ENCODE results near the gene COG5.
A peak's percentile ranks its signal among the peaks of the same experiment; 100 is the strongest.

Gene COG5

GRCh38 chr7:107505362-107505761 lies 58.4 kb downstream of the COG5 start:
- no peak for DNase-seq

DNA sequence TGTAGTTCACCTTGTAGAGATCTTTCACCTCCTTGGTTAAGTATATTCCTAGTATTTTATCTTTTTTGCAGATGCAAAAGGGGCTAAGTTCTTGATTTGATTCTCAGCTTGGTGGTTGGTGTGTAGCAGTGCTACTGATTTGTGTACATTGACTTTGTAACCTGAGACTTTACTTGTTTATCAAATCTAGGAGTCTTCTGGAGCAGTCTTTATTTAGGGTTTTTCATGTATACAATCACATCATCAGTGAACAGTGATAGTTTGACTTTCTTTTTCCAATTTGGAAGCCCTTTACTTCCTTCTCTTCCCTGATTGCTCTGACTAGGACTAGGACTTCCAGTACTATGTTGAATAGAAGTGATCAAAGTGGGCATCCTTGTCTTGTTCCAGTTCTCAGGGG lies 60.0 kb downstream of the COG5 start:
- no peak for DNase-seq

DNA sequence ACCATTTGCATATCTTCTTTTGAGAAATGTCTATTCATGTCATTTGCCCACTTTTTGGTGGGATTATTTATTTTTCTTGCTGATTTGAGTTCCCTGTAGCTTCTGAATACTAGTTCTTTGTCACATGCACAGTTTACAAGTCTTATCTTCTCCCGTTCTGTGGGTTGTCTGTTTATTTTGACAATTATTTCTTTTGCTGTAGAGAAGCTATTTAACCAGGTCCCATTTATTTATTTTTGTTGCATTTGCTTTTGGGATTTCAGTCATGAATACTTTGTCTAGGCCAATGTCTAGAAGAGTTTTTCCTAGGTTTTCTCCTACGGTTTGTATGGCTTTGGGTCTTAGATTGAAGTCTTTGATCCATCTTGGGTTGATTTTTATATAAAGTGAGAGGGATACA lies 60.9 kb downstream of the COG5 start:
- DNase-seq: no peak

DNA sequence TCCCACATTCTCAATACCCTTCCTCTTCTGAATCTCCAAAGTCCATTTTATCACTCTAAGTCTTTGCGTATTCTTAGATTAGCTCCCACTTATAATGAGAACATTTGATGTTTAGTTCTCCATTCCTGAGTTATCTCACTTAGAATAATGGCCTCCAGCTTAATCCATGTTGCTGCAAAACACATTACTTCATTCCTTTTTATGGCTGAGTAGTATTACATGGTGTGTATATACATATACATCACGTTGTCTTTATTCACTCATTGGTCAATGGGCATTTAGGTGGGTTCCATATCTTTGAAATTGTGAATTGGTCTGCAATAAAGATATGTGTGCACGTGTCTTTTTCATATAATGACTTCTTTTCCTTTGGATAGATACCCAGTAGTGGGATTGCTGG lies 61.6 kb downstream of the COG5 start:
- DNase-seq: no peak

- peak; percentile 25 for DNase-seq
Measured at GRCh38 chr7:107501593-107501992, 62.1 kb downstream of the COG5 start.

GRCh38 chr7:107499731-107500130 lies 64.0 kb downstream of the COG5 start:
- DNase-seq: no peak

- no peak for DNase-seq
Measured at GRCh38 chr7:107495516-107495915, 68.2 kb downstream of the COG5 start.

DNA sequence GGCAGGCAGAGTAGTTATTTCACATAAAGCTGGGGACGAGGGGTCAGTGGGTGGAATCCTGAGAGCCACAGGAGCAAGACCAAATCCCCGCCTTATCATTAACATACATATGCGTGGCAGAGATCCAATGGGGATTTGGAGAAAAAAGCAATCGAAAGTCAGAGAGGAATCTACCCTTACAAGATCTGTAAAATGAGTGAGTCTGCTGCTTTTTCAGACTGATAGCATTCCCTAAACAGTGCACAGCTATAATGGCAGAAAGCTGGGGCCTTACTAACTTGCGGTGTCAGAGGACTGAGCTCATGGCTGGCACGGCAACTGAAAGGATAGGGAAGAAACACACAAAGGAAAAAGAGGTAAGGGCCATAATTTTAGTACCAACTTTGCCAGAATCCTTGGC lies 68.8 kb downstream of the COG5 start:
- no peak for DNase-seq

GRCh38 chr7:107494315-107494751 lies 69.4 kb downstream of the COG5 start:
- DNase-seq: no peak

DNA sequence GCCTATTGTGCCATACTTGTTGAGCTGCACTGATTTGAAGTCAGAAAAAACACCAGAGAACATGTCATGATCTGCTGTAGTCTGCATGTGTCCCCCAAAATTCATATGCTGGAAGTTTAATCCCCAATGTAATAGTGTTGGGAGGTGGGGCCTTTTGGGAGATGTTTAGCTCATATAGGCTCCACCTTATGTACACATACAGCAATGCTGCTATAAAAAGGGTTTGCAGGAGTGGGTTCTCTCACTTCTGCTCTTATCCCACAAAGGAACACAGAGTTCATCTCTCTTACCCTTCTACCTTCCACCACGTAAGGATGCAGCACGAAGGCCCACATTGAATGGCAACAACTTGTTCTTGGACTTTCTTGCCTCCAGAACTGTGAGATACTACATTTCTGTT lies 70.8 kb downstream of the COG5 start:
- no peak for DNase-seq

DNA sequence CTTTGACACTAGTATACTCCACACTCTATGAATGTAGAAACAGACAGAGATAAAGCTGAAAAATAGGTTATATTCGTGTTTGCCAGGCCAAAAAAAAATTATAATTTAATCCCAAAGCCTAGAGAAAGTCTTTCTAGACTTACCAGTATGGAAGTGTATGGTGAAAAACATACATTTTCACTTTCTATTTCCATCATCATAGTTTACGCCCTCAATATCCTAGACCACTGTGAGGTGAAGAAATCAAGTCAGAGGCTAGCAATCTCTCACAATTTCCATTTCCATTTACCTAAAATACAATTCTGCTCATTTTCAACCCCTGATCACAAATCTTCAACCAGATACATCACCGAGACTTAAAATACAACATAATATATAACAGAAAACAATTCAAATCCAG lies 77.7 kb downstream of the COG5 start:
- DNase-seq: no peak

DNA sequence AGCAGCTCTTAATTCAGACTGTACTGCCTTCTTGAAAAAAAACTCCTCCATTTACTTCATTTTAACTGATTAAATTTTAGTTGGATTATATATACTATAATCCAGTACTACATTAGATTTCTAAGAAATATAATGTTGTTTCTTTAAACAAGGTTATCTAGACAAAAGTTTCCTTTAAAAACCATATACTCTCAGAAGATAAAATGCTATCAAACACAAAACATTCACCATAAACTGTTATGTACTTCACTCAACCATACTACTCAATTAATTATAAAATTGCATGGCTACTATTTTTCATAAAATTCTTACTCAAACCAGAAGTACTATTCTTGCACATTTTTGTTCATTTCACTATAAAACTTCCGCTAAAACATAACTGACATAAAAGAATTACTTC lies 81.1 kb downstream of the COG5 start:
- no peak for DNase-seq

GRCh38 chr7:107480932-107481331 lies 82.8 kb downstream of the COG5 start:
- no peak for DNase-seq

- DNase-seq: no peak
Measured at GRCh38 chr7:107479303-107479702, 84.4 kb downstream of the COG5 start.

- DNase-seq: no peak
Measured at GRCh38 chr7:107474104-107474521, 89.6 kb downstream of the COG5 start.

DNA sequence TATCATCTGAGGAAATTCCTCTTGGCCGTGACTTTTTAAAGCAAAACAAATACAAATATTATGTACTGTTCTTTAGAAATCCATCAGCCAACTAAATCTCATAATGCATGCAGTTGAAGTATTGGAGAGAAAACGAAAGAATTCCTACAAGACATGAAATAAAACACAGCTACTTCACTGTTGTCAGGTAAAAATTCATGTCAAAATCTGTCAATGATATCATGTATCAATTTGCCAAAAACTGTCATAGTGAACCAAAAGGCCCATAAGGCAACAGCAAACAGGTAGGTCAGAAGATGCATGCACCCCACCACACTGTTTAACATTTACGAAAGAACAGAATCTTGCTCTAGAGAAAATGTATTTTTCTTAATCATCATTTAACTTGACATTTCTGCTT lies 91.6 kb downstream of the COG5 start:
- no peak for DNase-seq

DNA sequence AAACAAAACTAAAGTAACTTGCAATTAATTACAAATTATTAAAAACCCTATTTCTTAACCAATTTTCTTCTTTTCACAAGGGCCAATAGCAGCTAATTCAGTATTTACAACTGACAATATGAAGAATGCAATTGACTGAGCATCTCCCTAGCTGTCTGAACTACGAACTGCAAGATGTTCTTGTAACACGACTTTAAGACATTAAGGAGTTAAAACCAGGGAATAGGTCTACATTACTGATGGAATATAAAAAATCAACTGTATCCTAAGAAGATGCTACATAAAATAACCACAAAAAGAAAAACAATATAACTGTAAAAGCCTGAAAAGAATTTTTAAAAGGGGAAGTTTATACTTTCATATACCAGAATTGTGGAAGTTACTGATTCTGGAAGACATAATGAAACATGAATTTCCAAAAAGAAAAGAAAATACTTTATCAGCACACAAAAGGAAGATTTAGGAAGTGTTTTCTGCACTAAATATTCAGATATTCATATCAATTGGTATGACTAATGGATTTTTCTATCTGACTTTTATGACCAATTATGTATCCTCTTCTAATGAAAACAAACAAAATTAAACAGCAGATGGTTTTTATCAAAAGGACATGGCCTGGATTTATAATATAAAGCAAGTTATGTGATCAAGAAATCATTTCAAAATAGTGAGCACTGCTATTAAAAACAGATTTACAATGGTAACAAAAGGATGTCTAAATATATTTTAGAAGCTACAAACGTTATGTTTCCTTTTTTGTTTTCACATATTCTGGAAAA lies 92.2 kb downstream of the COG5 start:
- no peak for DNase-seq

GRCh38 chr7:107469929-107470328 lies 93.8 kb downstream of the COG5 start, which contains the start of gene GPR22:
GPR22 (plus strand) TSS chr7:107470057; CDS start chr7:107474061, 4,004 bp downstream.
- no peak for DNase-seq

DNA sequence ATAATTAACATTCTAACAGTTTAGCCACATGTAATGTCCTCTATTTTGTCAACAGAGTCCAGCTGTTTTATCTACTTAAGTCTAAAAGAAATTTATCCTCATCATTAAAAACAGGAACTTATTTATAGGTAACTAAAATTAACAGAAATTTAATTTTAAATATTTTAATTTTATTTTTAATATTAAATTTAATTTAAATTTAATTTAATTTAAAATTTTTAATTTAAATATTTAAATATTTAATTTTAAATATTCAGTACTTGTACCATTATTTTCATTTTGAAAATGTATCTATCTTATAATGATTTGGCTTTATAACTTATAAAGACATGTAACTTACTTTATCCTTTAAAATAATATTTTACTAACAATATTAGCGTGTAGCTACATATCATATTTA lies 94.9 kb downstream of the COG5 start:
- DNase-seq: no peak

- no peak for DNase-seq
Measured at GRCh38 chr7:107467972-107468371, 95.7 kb downstream of the COG5 start.

- no peak for DNase-seq
Measured at GRCh38 chr7:107464666-107465226, 99.0 kb downstream of the COG5 start.

DNA sequence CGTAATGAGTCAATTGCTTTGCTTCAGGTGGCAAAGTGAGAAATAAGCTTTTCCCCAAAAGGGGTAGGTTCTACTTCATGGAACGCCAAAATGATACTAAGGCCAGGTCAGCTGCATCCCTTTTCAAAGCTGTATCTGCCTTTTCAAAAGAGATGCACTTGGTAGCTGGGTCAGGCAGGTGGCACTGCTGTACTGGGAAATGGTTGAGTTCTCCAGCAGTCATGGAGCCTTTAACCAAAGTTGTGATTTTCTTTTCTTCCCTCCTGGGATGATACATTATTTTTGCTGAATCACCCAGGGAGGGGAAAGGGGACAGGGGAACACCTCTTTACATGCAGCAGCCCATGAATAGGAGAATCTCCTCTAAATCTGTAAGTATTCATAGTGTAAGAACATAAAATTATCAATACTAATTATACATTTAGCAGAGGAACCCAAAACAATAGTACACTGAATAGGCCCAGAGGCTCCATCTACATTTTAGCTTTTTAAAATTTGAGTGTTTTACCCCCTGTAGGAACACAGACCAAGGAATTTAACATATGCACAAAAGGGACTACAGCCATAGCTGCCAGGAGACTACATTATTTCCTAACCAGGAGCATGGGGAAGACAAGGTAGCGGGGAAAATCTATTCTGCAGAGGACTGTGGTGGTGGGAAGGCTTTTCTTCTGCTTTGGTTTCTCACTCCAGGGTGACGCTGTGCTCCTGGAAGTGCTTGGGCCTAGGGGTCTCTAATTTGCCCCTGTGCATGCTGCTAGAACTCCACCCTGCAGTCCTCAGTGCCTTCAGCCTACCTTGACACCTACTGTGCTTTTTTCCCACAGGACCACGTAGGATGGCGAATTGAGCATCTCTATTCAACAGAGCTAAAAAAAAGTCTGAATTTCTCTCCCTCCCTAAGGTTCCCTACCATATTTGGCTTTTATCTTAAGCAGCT lies 100.3 kb downstream of the COG5 start:
- DNase-seq: peak; percentile 54

DNA sequence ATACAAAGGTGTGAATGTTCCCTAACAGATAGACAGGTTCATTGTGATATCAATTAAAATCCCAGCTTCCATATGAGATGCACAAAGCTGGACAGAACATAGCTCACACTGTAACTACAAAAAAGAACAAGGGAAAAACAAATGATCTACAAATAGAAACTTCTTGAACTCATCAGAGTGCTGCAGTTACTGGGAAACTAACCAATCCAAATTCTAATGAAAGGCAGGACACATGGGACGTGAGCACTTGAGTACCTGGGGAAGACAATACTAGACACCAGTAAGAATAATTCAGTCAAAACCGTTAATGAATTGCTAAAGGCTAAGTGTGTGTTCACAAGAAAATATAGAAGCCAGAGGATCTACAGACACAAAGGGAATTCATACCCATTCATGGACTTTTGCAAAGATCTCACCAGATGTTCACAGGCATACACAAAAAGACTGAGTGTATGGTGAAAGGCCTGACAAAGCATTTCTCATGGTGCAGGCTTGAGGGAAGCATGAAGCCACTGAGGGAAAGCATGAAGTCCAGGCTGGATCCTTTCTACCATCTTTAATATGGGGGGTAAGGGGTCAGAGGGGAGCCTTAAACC lies 101.7 kb downstream of the COG5 start:
- no peak for DNase-seq
